GM12878 (cell line): Measurements from ENCODE around the gene VAMP3. TPM values are rescaled to one million over a fixed set of nuclear protein-coding genes. Genes with fewer than 3 reads are reported as not detected.

ENCODE experiments used
- polyA plus RNA-seq, 11 experiments: library from polyadenylated mRNA; depleted of rRNA in 4 of 11; unstranded in 6 of 11; stranded (reverse) in 5 of 11; fragments of >200 nt; fragmentation: Nextera tagmentation in 4 of 11; fragmentation: Illumina TruSeq in 1 of 11; extraction: Ambion mirVana in 4 of 11; extraction: Trizol in 1 of 11; gene quantifications; 1 replicate in 1 of 11; 2 replicates in 10 of 11; pipeline versions ENCODE4 v1.2.1 to v1.2.3, GENCODE V29; 2011 to 2016; ENCODE audit warnings: inconsistent platforms in 2 of 11, missing spikeins in 2 of 11, low read depth in 1 of 11
- total RNA-seq, 4 experiments: library from RNA; depleted of rRNA in 3 of 4; stranded (reverse); fragments of >200 nt in 3 of 4; fragmentation: Illumina TruSeq in 1 of 4; extraction: Trizol in 1 of 4; gene quantifications; 2 replicates each; pipeline versions ENCODE4 v1.2.1 to v1.2.3, GENCODE V29; 2013 to 2021

The VAMP3 gene
- total and polyA plus RNA-seq, 10 of the 15 experiments (the other 5 are each of a cell fraction or from before 2014, with no cell fraction given), result 4.8 to 24.9 (median 9.7) TPM

Other genes with a start within 250 kb of the VAMP3 start
- 0.05 and 0.06 TPM in 2 replicates for gene PER3, start 13.0 kb downstream of the VAMP3 start, total RNA-seq (2014; rRNA removed)
- 0.18 TPM in 2 replicates for gene PER3, start 13.0 kb downstream of the VAMP3 start, total RNA-seq (2014; rRNA removed; fragmentation: Illumina TruSeq; extraction: Trizol)
- gene PER3, start 13.0 kb downstream of the VAMP3 start, total RNA-seq (2021), result 0.11 and 0.31 TPM in 2 replicates
- 0.49 and 0.64 TPM in 2 replicates for gene PER3, start 13.0 kb downstream of the VAMP3 start, polyA plus RNA-seq (2011; rRNA removed)
- 0.25 and 0.35 TPM in 2 replicates for gene PER3, start 13.0 kb downstream of the VAMP3 start, polyA plus RNA-seq (2014; fragmentation: Illumina TruSeq; extraction: Trizol)
- under 1 TPM in 1 of 2 experiments, not detected in 1; 0.11 TPM for gene PER3, start 13.0 kb downstream of the VAMP3 start, polyA plus RNA-seq (2014; fragmentation: Nextera tagmentation; extraction: Ambion mirVana)
- 0.13 and 0.18 TPM in 2 replicates for gene PER3, start 13.0 kb downstream of the VAMP3 start, polyA plus RNA-seq (2014; rRNA removed)
- gene PER3, start 13.0 kb downstream of the VAMP3 start, polyA plus RNA-seq (2016; fragmentation: Nextera tagmentation; extraction: Ambion mirVana), result under 1 TPM; 0.11 to 0.13 TPM
- not detected in 2 replicates for gene UTS2, start 81.8 kb downstream of the VAMP3 start, total RNA-seq (2014; rRNA removed)
- gene UTS2, start 81.8 kb downstream of the VAMP3 start, total RNA-seq (2014; rRNA removed; fragmentation: Illumina TruSeq; extraction: Trizol), result not detected in 2 replicates
- not detected in 2 replicates for gene UTS2, start 81.8 kb downstream of the VAMP3 start, total RNA-seq (2021)
- not detected in 2 replicates for gene UTS2, start 81.8 kb downstream of the VAMP3 start, polyA plus RNA-seq (2011; rRNA removed)
- gene UTS2, start 81.8 kb downstream of the VAMP3 start, polyA plus RNA-seq (2014; fragmentation: Illumina TruSeq; extraction: Trizol), result not detected in 2 replicates
- not detected for gene UTS2, start 81.8 kb downstream of the VAMP3 start, polyA plus RNA-seq (2014; fragmentation: Nextera tagmentation; extraction: Ambion mirVana)
- not detected in 2 replicates for gene UTS2, start 81.8 kb downstream of the VAMP3 start, polyA plus RNA-seq (2014; rRNA removed)
- gene UTS2, start 81.8 kb downstream of the VAMP3 start, polyA plus RNA-seq (2016; fragmentation: Nextera tagmentation; extraction: Ambion mirVana), result not detected
- gene TNFRSF9, start 169.5 kb downstream of the VAMP3 start, total RNA-seq (2014; rRNA removed), result 4.0 and 4.4 TPM in 2 replicates
- 5.9 and 7.0 TPM in 2 replicates for gene TNFRSF9, start 169.5 kb downstream of the VAMP3 start, total RNA-seq (2014; rRNA removed; fragmentation: Illumina TruSeq; extraction: Trizol)
- 5.6 and 7.6 TPM in 2 replicates for gene TNFRSF9, start 169.5 kb downstream of the VAMP3 start, total RNA-seq (2021)
- 24.7 and 25.6 TPM in 2 replicates for gene TNFRSF9, start 169.5 kb downstream of the VAMP3 start, polyA plus RNA-seq (2011; rRNA removed)
- 5.4 and 5.7 TPM in 2 replicates for gene TNFRSF9, start 169.5 kb downstream of the VAMP3 start, polyA plus RNA-seq (2014; fragmentation: Illumina TruSeq; extraction: Trizol)
- 1 to 10 TPM; 7.5 to 9.2 TPM for gene TNFRSF9, start 169.5 kb downstream of the VAMP3 start, polyA plus RNA-seq (2014; fragmentation: Nextera tagmentation; extraction: Ambion mirVana)
- gene TNFRSF9, start 169.5 kb downstream of the VAMP3 start, polyA plus RNA-seq (2014; rRNA removed), result 4.0 and 5.9 TPM in 2 replicates
- gene TNFRSF9, start 169.5 kb downstream of the VAMP3 start, polyA plus RNA-seq (2016; fragmentation: Nextera tagmentation; extraction: Ambion mirVana), result 1 to 10 TPM; 2.0 to 2.2 TPM
- gene PARK7, start 190.4 kb downstream of the VAMP3 start, total RNA-seq (2014; rRNA removed), result 267 and 294 TPM in 2 replicates
- 293 and 296 TPM in 2 replicates for gene PARK7, start 190.4 kb downstream of the VAMP3 start, total RNA-seq (2014; rRNA removed; fragmentation: Illumina TruSeq; extraction: Trizol)
- 405 and 406 TPM in 2 replicates for gene PARK7, start 190.4 kb downstream of the VAMP3 start, total RNA-seq (2021)
- gene PARK7, start 190.4 kb downstream of the VAMP3 start, polyA plus RNA-seq (2011; rRNA removed), result 523 and 619 TPM in 2 replicates
- 391 and 465 TPM in 2 replicates for gene PARK7, start 190.4 kb downstream of the VAMP3 start, polyA plus RNA-seq (2014; fragmentation: Illumina TruSeq; extraction: Trizol)
- 1,000 to 10,000 TPM in 1 of 2 experiments, 100 to 1,000 TPM in 1; 948 to 1,056 TPM for gene PARK7, start 190.4 kb downstream of the VAMP3 start, polyA plus RNA-seq (2014; fragmentation: Nextera tagmentation; extraction: Ambion mirVana)
- 416 and 466 TPM in 2 replicates for gene PARK7, start 190.4 kb downstream of the VAMP3 start, polyA plus RNA-seq (2014; rRNA removed)
- gene PARK7, start 190.4 kb downstream of the VAMP3 start, polyA plus RNA-seq (2016; fragmentation: Nextera tagmentation; extraction: Ambion mirVana), result 100 to 1,000 TPM; 717 to 720 TPM